GM12878 (cell line): ENCODE measurements around the gene ABHD14A.

Source experiments
- CEBPB ChIP-seq, 2 experiments: fragments of 150-350 bp in 1 of 2; IDR thresholded peaks; 2 replicates each; pipeline ENCODE4 v1.6.1; 2012 to 2014; ENCODE audit warnings: low read depth in 2 of 2, low read length in 2 of 2, borderline replicate concordance in 1 of 2, inconsistent platforms in 1 of 2
- CREM ChIP-seq: IDR thresholded peaks from 2 replicates; pipeline ENCODE4 v1.6.1; 2014; ENCODE audit warnings: antibody characterized with exemption, low read depth
- CTCF ChIP-seq, 3 experiments: IDR thresholded peaks in 2 of 3; conservative IDR thresholded peaks in 1 of 3; 2 replicates each; pipeline ENCODE4 v1.5.1; 2011; ENCODE audit warnings: low read depth in 3 of 3, low read length in 3 of 3, mild to moderate bottlenecking in 3 of 3, control low read depth in 2 of 3, moderate library complexity in 2 of 3, inconsistent platforms in 1 of 3, mixed read lengths in 1 of 3; ENCODE audit not compliant: control insufficient read depth in 2 of 3, insufficient read depth in 1 of 3; ENCODE audit errors: extremely low read depth in 1 of 3
- FOXM1 ChIP-seq: IDR thresholded peaks from 2 replicates; pipeline ENCODE4 v1.6.1; 2012; ENCODE audit warnings: low read depth, mild to moderate bottlenecking, inconsistent platforms, low read length, moderate library complexity
- NBN ChIP-seq: fragments of 450-650 bp; IDR thresholded peaks from 2 replicates; pipeline ENCODE4 v1.6.1; 2016
- POLR2AphosphoS5 ChIP-seq: IDR thresholded peaks from 2 replicates; pipeline ENCODE4 v1.6.1; 2011; ENCODE audit warnings: mild to moderate bottlenecking, low read length, inconsistent platforms
- RCOR1 ChIP-seq: conservative IDR thresholded peaks from 2 replicates; pipeline ENCODE4 v1.6.1; 2012; ENCODE audit warnings: low read depth, low read length, improper control_type of control experiment
- TAF1 ChIP-seq: IDR thresholded peaks from 2 replicates; pipeline ENCODE4 v1.6.1; 2011; ENCODE audit warnings: mild to moderate bottlenecking, low read depth, low read length, borderline replicate concordance
- TBL1XR1 ChIP-seq: IDR thresholded peaks from 2 replicates; pipeline ENCODE4 v1.6.1; 2012; ENCODE audit warnings: low read depth, low read length, improper control_type of control experiment
- TF ChIP-seq, protein P1 (sequence below): IDR thresholded peaks from 2 replicates; pipeline ENCODE4 v1.6.1; 2012; ENCODE audit warnings: mild to moderate bottlenecking, low read depth, low read length

DNA sequence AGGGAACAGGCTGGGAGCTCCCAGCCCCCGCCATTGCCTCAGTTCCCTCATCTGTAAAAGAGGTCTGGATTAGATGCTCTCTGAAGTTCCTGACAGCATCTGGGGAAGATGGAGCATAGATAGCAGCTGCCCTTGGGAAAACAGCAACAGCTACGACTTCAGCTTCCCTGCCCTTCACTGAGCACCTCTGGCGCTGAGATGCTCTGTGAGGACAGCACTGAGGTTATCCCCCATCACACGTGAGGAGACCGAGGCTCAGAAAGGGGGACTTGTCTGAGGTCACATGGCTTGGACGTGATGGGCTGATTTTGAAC is 31.9 kb downstream of the ABHD14A start:
- no peak for TF ChIP-seq TBL1XR1
- TF ChIP-seq CREM = no peak
- TF ChIP-seq CTCF (IDR thresholded peaks at IDR 0.05 in 2 of 3, conservative IDR thresholded peaks at IDR 0.05 in 1 of 3; ENCODE audit: control insufficient read depth in 2 of 3, extremely low read depth in 1 of 3, insufficient read depth in 1 of 3, low read depth in 3 of 3, low read length in 3 of 3) = no peak
- no peak for TF ChIP-seq RCOR1
- TF ChIP-seq CEBPB (IDR thresholded peaks at IDR 0.05; ENCODE audit: borderline replicate concordance in 1 of 2, low read depth in 2 of 2, low read length in 2 of 2) = no peak
- TF ChIP-seq POLR2AphosphoS5 = no peak
- no peak for TF ChIP-seq TAF1
- TF ChIP-seq FOXM1 = no peak
- TF ChIP-seq, protein P1, sequence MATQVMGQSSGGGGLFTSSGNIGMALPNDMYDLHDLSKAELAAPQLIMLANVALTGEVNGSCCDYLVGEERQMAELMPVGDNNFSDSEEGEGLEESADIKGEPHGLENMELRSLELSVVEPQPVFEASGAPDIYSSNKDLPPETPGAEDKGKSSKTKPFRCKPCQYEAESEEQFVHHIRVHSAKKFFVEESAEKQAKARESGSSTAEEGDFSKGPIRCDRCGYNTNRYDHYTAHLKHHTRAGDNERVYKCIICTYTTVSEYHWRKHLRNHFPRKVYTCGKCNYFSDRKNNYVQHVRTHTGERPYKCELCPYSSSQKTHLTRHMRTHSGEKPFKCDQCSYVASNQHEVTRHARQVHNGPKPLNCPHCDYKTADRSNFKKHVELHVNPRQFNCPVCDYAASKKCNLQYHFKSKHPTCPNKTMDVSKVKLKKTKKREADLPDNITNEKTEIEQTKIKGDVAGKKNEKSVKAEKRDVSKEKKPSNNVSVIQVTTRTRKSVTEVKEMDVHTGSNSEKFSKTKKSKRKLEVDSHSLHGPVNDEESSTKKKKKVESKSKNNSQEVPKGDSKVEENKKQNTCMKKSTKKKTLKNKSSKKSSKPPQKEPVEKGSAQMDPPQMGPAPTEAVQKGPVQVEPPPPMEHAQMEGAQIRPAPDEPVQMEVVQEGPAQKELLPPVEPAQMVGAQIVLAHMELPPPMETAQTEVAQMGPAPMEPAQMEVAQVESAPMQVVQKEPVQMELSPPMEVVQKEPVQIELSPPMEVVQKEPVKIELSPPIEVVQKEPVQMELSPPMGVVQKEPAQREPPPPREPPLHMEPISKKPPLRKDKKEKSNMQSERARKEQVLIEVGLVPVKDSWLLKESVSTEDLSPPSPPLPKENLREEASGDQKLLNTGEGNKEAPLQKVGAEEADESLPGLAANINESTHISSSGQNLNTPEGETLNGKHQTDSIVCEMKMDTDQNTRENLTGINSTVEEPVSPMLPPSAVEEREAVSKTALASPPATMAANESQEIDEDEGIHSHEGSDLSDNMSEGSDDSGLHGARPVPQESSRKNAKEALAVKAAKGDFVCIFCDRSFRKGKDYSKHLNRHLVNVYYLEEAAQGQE = no peak
- no peak for TF ChIP-seq NBN
